HepG2 (cell line): Measurements from ENCODE around the gene SLC13A3. TPM values are rescaled to one million over a fixed set of nuclear protein-coding genes. Genes with fewer than 3 reads are reported as not detected.

Experiments used
- ETV6 ChIP-seq: sonication (generic); formaldehyde crosslinking; conservative IDR thresholded peaks from 2 replicates; pipeline ENCODE4 v1.4.0; 2020; ENCODE audit warnings: missing genetic modification reagents
- PITX1 ChIP-seq: sonication (generic); formaldehyde crosslinking; IDR thresholded peaks from 2 replicates; pipeline ENCODE4 v1.5.1; 2020; ENCODE audit warnings: mild to moderate bottlenecking, missing genetic modification reagents
- POLR2AphosphoS2 ChIP-seq: IDR thresholded peaks from 2 replicates; pipeline ENCODE4 v1.6.1; 2011; ENCODE audit warnings: low read depth, low read length, improper control_type of control experiment
- SP2 ChIP-seq: sonication (generic); formaldehyde crosslinking; IDR thresholded peaks from 2 replicates; pipeline ENCODE4 v1.5.1; 2020; ENCODE audit warnings: mild to moderate bottlenecking, missing genetic modification reagents
- THYN1 ChIP-seq: sonication (generic); formaldehyde crosslinking; IDR thresholded peaks from 2 replicates; pipeline ENCODE4 v1.8.1; 2023; ENCODE audit warnings: low read depth, mild to moderate bottlenecking, moderate library complexity, missing genetic modification reagents, borderline replicate concordance
- XRCC5 ChIP-seq: fragments of 200-400 bp; formaldehyde crosslinking; optimal IDR thresholded peaks from 2 replicates; pipeline ENCODE3; 2017; ENCODE audit warnings: mild to moderate bottlenecking, low read length
- ZC3H4 ChIP-seq: sonication (generic); formaldehyde crosslinking; IDR thresholded peaks from 2 replicates; pipeline ENCODE4 v1.4.0; 2020; ENCODE audit warnings: missing genetic modification reagents, borderline replicate concordance
- ZNF318 ChIP-seq: sonication (generic); formaldehyde crosslinking; IDR thresholded peaks from 2 replicates; pipeline ENCODE4 v1.4.0; 2020; ENCODE audit warnings: mild to moderate bottlenecking, missing genetic modification reagents
- polyA plus RNA-seq, 8 experiments: library from polyadenylated mRNA; depleted of rRNA in 3 of 8; stranded (reverse) in 7 of 8; unstranded in 1 of 8; fragments of >200 nt; fragmentation: Illumina TruSeq in 4 of 8; extraction: Trizol in 4 of 8; gene quantifications; 2 replicates each; pipeline versions ENCODE4 v1.2.1 to v1.2.3, GENCODE V29; 2011 to 2016; ENCODE audit warnings: low read depth in 4 of 8, missing spikeins in 1 of 8, mixed read lengths in 1 of 8; ENCODE audit not compliant: insufficient read depth in 1 of 8
- total RNA-seq, 5 experiments: library from RNA; depleted of rRNA; stranded (reverse); fragments of >200 nt; fragmentation: Illumina TruSeq; extraction: Trizol; gene quantifications; 2 replicates each; pipeline ENCODE4 v1.2.3, GENCODE V29; 2016; ENCODE audit warnings: low read depth in 1 of 5
- TF ChIP-seq, protein P1 (sequence below): sonication (generic); formaldehyde crosslinking; IDR thresholded peaks from 2 replicates; pipeline ENCODE4 v1.9.0; 2021; ENCODE audit warnings: mild to moderate bottlenecking, missing genetic modification reagents
- TF ChIP-seq, protein P2 (sequence below): sonication (generic); formaldehyde crosslinking; IDR thresholded peaks from 2 replicates; pipeline ENCODE4 v1.8.0; 2022; ENCODE audit warnings: missing genetic modification reagents, mild to moderate bottlenecking, borderline replicate concordance

Gene SLC13A3
- total and polyA plus RNA-seq, 2 of the 13 experiments (the other 11 are each of a cell fraction or from before 2014, with no cell fraction given): 66.5 to 76.0 TPM

DNA sequence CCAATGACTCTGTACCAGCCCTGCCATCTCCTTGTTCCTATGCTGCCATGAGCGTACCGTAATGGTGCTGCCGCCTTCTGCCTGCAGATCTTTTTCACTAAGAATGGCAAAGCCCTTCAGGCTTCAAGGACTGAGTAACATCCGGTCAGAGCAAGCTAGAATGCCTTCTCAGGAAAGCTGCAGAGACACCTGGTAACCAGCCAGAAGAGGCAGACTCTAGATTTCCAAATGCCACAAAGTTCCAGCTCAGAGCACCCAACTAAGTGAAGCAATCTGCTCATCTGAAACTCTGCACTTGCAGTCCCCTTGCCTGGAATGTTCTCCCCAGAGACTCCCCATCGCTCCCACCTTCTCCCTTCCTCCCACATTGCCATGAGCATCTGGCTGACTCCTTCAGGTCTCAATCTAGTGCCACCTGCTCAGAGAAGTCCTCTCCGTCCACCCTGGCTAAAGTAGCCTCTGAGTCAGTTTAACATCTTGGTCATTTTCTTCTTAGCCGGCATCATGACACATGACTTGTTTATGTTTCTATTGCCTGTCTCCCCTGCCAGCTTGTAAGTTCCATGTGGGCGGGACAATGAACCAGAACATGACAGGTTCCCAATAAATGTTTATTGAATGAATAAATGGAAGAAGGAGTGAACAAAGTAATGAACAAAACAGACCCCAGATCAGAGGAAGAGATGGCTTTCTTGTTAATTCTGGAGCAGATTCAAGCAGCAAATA lies 93.9 kb downstream of the SLC13A3 start (continued):
- TF ChIP-seq, protein P1, sequence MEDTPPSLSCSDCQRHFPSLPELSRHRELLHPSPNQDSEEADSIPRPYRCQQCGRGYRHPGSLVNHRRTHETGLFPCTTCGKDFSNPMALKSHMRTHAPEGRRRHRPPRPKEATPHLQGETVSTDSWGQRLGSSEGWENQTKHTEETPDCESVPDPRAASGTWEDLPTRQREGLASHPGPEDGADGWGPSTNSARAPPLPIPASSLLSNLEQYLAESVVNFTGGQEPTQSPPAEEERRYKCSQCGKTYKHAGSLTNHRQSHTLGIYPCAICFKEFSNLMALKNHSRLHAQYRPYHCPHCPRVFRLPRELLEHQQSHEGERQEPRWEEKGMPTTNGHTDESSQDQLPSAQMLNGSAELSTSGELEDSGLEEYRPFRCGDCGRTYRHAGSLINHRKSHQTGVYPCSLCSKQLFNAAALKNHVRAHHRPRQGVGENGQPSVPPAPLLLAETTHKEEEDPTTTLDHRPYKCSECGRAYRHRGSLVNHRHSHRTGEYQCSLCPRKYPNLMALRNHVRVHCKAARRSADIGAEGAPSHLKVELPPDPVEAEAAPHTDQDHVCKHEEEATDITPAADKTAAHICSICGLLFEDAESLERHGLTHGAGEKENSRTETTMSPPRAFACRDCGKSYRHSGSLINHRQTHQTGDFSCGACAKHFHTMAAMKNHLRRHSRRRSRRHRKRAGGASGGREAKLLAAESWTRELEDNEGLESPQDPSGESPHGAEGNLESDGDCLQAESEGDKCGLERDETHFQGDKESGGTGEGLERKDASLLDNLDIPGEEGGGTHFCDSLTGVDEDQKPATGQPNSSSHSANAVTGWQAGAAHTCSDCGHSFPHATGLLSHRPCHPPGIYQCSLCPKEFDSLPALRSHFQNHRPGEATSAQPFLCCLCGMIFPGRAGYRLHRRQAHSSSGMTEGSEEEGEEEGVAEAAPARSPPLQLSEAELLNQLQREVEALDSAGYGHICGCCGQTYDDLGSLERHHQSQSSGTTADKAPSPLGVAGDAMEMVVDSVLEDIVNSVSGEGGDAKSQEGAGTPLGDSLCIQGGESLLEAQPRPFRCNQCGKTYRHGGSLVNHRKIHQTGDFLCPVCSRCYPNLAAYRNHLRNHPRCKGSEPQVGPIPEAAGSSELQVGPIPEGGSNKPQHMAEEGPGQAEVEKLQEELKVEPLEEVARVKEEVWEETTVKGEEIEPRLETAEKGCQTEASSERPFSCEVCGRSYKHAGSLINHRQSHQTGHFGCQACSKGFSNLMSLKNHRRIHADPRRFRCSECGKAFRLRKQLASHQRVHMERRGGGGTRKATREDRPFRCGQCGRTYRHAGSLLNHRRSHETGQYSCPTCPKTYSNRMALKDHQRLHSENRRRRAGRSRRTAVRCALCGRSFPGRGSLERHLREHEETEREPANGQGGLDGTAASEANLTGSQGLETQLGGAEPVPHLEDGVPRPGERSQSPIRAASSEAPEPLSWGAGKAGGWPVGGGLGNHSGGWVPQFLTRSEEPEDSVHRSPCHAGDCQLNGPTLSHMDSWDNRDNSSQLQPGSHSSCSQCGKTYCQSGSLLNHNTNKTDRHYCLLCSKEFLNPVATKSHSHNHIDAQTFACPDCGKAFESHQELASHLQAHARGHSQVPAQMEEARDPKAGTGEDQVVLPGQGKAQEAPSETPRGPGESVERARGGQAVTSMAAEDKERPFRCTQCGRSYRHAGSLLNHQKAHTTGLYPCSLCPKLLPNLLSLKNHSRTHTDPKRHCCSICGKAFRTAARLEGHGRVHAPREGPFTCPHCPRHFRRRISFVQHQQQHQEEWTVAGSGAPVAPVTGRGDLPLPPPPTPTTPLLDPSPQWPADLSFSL (CRISPR knock-in tag): 0 out of 2 replicates have a peak, but pooled peaks have one; percentile 28
- TF ChIP-seq, protein P2, sequence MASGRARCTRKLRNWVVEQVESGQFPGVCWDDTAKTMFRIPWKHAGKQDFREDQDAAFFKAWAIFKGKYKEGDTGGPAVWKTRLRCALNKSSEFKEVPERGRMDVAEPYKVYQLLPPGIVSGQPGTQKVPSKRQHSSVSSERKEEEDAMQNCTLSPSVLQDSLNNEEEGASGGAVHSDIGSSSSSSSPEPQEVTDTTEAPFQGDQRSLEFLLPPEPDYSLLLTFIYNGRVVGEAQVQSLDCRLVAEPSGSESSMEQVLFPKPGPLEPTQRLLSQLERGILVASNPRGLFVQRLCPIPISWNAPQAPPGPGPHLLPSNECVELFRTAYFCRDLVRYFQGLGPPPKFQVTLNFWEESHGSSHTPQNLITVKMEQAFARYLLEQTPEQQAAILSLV (CRISPR knock-in tag): 0 out of 2 replicates have a peak, but pooled peaks have one; percentile 57
- TF ChIP-seq ZC3H4 (CRISPR knock-in tag): no peak
- TF ChIP-seq THYN1 (CRISPR knock-in tag): no peak
- TF ChIP-seq ETV6: no peak
- TF ChIP-seq POLR2AphosphoS2: 0 out of 2 replicates have a peak, but pooled peaks have one; percentile 36
- TF ChIP-seq XRCC5: peak; percentile 26
- 0 out of 2 replicates have a peak, but pooled peaks have one; percentile 15 for TF ChIP-seq PITX1 (CRISPR knock-in tag)
- no peak for TF ChIP-seq ZNF318 (CRISPR knock-in tag)
- no peak for TF ChIP-seq SP2 (CRISPR knock-in tag)
